GM12865 (cell line): ENCODE measurements around the gene PSMC3.

Source experiments
- DNase-seq: peaks from one replicate; pipeline ENCODE4 v3.0.0; 2010; ENCODE audit warnings: low read depth
- H3K4me3 ChIP-seq: 2 replicates; pipeline ENCODE4 v1.5.1; 2011; ENCODE audit warnings: mild to moderate bottlenecking, low read depth, low read length, control low read depth
- CTCF ChIP-seq: IDR thresholded peaks from 2 replicates; pipeline ENCODE4 v1.5.1; 2011; ENCODE audit warnings: low read length, control low read depth, low read depth, inconsistent platforms; ENCODE audit not compliant: insufficient read depth; ENCODE audit errors: missing control alignments

Gene PSMC3

GRCh38 chr11:47380078-47380477 is 46.2 kb downstream of the PSMC3 start:
- DNase-seq, result no peak
- no peak for TF ChIP-seq CTCF
- H3K4me3 ChIP-seq, result no peak overlapping the region

DNA sequence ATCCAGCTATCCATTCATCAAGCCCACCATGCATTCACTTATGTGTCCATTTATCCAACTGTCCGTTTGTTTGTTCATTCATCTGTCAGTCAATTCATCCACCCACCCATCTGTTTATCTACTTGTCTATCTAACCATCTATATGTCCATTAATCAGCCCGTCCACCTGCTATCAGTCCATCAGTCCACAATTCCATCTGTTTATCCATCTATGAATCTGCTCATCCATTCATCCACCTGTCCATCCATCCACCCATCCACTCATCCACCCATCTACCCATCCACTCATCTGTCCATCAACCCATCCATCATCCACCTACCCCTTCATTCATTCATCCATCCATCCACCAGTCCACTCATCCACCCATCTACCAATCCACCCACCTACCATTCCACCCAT is 46.9 kb downstream of the PSMC3 start:
- no peak for DNase-seq
- H3K4me3 ChIP-seq, result no peak overlapping the region
- no peak for TF ChIP-seq CTCF

- H3K4me3 ChIP-seq, result peak overlapping the region; percentile 91
- no peak for TF ChIP-seq CTCF
Measured at GRCh38 chr11:47378836-47379170, 47.4 kb downstream of the PSMC3 start.

DNA sequence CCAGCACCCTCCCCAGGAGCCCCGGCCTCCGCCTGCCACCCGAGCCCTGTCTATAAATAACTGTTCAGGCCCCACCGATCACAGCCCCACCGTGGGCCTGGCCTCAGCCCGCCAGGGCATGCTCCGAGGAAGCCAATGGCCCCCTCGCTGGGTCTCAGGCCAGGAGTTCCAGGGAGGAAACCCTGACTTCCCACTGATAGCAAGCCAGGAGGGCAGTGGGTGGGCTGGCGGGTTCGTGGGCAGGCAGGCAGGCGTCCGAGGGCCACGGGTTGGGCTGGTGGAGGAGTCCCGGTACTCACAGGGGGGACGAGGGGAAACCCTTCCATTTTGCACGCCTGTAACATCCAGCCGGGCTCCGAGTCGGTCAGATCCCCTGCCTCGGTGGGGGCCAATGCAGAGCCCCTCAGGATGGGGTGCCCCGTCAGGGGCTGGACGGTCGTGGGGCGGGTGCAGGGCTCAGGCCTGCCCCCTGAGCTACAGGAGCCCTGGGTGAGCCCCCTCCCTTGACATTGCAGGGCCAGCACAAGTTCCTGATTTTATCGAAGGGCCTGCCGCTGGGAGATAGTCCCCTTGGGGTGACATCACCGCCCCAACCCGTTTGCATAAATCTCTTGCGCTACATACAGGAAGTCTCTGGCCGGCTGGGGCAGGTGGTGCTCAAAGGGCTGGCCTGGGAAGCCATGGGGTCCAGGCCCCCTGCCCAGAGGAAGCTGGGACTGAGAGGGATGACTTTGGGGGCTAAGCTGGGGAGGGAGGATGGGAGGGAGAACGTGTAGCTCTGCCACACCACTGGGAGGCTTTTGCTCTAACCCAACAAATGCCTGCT is 48.0 kb downstream of the PSMC3 start, which contains the start of gene SPI1:
Gene SPI1, minus strand, starts transcription at position 538 of the 826 bp plus-strand sequence. Its CDS starts 194 bp downstream, at position 344.
- peak within 1 kb of the TSS; percentile 91 for H3K4me3 ChIP-seq
- TF ChIP-seq CTCF, result no peak
- peak; percentile 90 for DNase-seq

More at GRCh38 chr11:47378836-47379170, 47.4 kb downstream of the PSMC3 start:
- DNase-seq, result no peak

DNA sequence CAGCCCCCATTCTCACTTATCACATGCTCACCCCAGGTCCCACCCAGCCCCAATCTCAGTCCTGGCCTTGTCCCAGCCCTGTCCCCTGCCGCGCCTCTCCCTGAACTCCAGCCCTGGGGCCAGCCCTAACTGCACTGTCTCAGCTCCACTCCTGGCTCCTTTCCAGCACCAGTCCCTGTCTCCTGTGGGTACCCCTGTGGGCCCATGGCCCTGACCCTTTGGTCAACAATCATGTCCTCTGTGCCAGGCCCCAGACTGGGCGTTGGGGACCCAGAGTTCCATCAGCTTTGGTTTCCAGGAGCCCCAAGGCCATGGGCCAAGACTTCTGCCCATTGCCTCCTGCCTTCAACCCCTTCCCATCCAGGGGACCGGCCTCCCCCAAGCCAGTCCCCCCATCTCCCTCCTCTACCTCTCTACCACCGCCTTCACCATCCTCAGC is 48.6 kb downstream of the PSMC3 start:
- DNase-seq, result no peak
- peak overlapping the region; percentile 91 for H3K4me3 ChIP-seq

DNA sequence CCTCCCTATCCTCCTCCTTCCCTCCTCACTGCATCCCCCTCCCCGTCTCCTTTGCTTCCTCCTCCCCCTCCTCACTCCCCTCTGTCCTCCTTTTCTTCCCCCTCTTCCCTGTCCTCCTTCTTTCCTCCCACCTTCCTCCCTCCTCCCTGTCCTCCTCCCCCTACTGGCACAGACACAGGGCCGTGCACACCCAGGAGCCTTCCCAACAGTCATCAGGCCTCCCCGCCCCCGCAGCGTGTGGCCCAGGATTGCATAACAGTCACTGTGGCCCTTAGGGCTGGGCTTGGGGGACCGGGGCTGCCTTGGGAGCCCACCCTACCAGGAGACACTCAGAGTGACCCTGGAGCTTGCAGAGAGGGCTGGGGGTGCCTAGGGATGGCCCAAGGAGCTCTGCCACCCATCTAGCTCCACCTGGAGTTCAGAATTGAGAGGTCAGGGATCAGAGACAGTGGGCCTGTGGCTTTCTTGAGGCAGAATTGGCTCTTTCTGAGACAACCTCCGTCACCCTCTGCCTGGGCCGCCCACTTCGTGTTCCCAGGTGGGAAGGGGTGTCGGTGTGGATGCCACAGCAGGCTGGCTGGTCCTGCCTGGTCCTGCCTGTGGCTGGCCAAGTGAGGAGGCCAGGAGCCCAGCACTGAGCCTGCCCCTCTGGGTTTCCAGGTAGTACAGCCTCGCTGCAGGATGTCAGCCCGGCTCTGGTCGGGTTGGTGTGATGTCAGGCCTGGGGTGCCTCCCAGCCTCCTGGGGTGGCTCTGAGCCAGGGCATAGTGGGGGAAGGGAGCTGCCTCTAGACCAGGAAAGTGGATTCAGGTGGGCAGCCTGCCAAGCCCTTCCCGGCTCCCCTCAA is 49.5 kb downstream of the PSMC3 start:
- H3K4me3 ChIP-seq, result peak overlapping the region; percentile 91
- DNase-seq, result no peak
- TF ChIP-seq CTCF, result no peak

More for the DNA sequence above, 48.6 kb downstream of the PSMC3 start:
- TF ChIP-seq CTCF, result no peak
